Cardiac muscle cell (in vitro differentiated cells and primary cell): ENCODE results near the gene PPP2R5D. TPM values are rescaled to one million over a fixed set of nuclear protein-coding genes. Genes with fewer than 3 reads are reported as not detected.
"Not testable (repeated sequence)": the region's sequence is repeated elsewhere in the genome, so short reads cannot be mapped to it uniquely, and the experiment has no call there.

Experiments used
- DNase-seq, 2 donors: peaks; one replicate each; pipeline versions ENCODE4 v3.0.0 to v3.0.0-alpha.2; 2010 to 2017; ENCODE audit warnings: low read depth in 1 of 2, low spot score in 1 of 2
- H3K27ac ChIP-seq: fragments of 200-600 bp; sonication (generic); 2 replicates; pipeline ENCODE4 v1.5.1; 2016
- H3K27me3 ChIP-seq: fragments of 200-600 bp; sonication (generic); 2 replicates; pipeline ENCODE4 v1.6.0; 2016; ENCODE audit warnings: control low read depth
- H3K36me3 ChIP-seq: fragments of 200-600 bp; sonication (generic); 2 replicates; pipeline ENCODE4 v1.5.1; 2016; ENCODE audit warnings: control low read depth
- H3K4me1 ChIP-seq: fragments of 200-600 bp; sonication (generic); 2 replicates; pipeline ENCODE4 v1.8.1; 2017; ENCODE audit warnings: low read depth, mild to moderate bottlenecking, mixed run types
- H3K4me3 ChIP-seq: fragments of 200-600 bp; sonication (generic); 2 replicates; pipeline ENCODE4 v1.5.1; 2016; ENCODE audit warnings: mild to moderate bottlenecking
- H3K9me3 ChIP-seq: fragments of 200-600 bp; sonication (generic); 2 replicates; pipeline ENCODE4 v1.5.1; 2017; ENCODE audit warnings: low read depth, mild to moderate bottlenecking, control low read depth
- polyA plus RNA-seq: library from polyadenylated mRNA; unstranded; fragments of >200 nt; fragmentation: Nextera tagmentation; extraction: Ambion mirVana; gene quantifications from 2 replicates; pipeline ENCODE4 v1.2.1, GENCODE V29; 2016
- total RNA-seq: library from RNA; depleted of rRNA; stranded (reverse); fragments of >200 nt; gene quantifications from 2 replicates; pipeline ENCODE4 v1.2.3, GENCODE V29; 2016
- TF ChIP-seq, protein P1 (sequence below): IDR thresholded peaks from 2 replicates; pipeline ENCODE4 v1.5.1; 2012; ENCODE audit warnings: low read depth, mild to moderate bottlenecking, low read length

Gene PPP2R5D
- total and polyA plus RNA-seq, 2 experiments from 2014 or later, result 48.8 to 70.0 TPM

DNA sequence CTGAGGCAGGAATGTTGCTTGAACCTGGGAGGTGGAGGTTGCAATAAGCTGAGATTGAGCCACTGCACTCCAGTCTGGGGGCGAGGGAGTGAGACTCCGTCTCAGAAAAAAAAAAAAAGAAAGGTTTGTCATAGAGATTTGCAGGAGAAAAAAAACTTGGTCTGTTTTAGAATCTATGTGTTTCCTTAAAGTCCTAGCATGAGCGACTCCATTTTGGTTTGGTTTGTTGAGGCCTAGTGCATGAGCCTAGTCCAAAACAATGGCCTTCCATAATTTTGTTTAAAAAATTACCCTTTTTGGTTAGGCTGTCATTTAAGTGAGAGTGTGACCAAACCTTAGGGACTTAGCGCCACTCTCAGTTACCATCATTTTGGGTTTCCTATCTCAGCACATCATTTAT lies 32.0 kb upstream of the PPP2R5D start:
- TF ChIP-seq, protein P1, sequence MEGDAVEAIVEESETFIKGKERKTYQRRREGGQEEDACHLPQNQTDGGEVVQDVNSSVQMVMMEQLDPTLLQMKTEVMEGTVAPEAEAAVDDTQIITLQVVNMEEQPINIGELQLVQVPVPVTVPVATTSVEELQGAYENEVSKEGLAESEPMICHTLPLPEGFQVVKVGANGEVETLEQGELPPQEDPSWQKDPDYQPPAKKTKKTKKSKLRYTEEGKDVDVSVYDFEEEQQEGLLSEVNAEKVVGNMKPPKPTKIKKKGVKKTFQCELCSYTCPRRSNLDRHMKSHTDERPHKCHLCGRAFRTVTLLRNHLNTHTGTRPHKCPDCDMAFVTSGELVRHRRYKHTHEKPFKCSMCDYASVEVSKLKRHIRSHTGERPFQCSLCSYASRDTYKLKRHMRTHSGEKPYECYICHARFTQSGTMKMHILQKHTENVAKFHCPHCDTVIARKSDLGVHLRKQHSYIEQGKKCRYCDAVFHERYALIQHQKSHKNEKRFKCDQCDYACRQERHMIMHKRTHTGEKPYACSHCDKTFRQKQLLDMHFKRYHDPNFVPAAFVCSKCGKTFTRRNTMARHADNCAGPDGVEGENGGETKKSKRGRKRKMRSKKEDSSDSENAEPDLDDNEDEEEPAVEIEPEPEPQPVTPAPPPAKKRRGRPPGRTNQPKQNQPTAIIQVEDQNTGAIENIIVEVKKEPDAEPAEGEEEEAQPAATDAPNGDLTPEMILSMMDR, result no peak
- no peaks in the 10 kb centered on the region for H3K9me3 ChIP-seq
- no peaks in the 10 kb centered on the region for H3K27me3 ChIP-seq
- H3K4me3 ChIP-seq, result no peak overlapping the region
- no peak overlapping the region for H3K27ac ChIP-seq
- H3K36me3 ChIP-seq, result no peaks in the 10 kb centered on the region
- DNase-seq, result no peak
- no peaks in the 10 kb centered on the region for H3K4me1 ChIP-seq

DNA sequence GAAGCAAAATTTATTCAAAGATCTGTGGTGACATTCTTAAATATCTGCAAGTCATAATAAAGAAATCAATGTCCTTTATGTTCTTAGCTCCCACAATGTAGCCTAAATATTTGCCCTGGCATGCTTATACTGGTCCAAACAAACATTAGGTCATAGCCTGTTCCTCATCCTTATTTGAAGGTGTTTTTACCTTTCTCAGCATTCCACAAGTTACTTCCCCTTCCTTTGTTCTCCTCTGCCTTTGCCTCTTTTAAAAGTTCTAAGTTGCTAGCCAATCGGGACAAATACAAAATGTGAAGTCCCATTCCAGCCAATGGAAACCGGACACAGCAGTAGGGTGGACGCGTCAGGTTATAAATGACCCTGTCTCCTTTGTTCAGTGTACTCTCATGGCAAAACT lies 30.0 kb upstream of the PPP2R5D start:
- DNase-seq, H3K4me3 ChIP-seq, H3K27ac ChIP-seq: not testable (repeated sequence)

DNA sequence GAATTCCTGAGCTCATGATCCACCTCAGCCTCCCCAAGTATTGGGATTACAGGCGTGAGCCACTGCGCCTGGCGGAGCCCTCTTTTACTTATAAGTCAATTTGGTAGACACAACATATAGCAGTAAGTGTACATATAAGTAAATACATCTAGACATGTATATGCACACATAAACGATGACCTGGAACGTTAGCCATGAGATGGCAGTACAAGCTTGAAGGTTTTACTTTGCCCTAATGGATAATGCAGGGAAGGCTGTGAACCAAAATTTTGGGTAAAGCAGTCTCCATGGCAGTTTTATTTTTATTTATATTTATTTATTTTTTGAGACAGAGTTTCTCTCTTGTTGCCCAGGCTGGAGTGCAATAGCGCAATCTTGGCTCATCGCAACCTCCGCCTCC lies 26.2 kb upstream of the PPP2R5D start:
- DNase-seq, result peak in 1 of 2 donors; percentile 16
- no peaks in the 10 kb centered on the region for H3K36me3 ChIP-seq
- TF ChIP-seq, protein P1, result no peak

More for the DNA sequence above, 30.0 kb upstream of the PPP2R5D start:
- H3K4me1 ChIP-seq, H3K27me3 ChIP-seq, H3K36me3 ChIP-seq, H3K9me3 ChIP-seq: not testable (repeated sequence)

DNA sequence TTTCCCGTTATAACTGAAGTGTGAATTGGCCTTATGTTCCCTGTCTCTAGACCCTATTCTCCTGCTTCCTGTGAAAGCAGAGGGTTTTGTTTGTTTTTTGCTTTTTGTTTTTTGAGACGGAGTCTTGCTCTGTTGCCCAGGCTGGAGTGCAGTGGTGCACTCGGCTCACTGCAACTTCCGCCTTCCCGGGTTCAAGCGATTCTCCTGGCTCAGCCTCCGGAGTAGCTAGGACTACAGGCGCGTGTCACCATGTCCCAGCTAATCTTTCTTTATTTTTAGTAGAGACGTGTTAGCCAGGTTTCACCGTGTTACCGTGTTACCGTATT lies 24.5 kb upstream of the PPP2R5D start:
- Histone ChIP-seq H3K27ac (no peak overlapping the region), H3K4me3 (peak overlapping the region; percentile 29), H3K27me3 (peaks cover 16% of the 10 kb centered on the region), H3K36me3 (no peaks in the 10 kb centered on the region), H3K4me1 (peaks cover 4% of the 10 kb centered on the region), H3K9me3 (no peaks in the 10 kb centered on the region)
- TF ChIP-seq, protein P1, result no peak
- no peak for DNase-seq

More for the DNA sequence above, 26.2 kb upstream of the PPP2R5D start:
- Histone ChIP-seq H3K27ac (no peak overlapping the region), H3K27me3 (peaks cover 16% of the 10 kb centered on the region), H3K4me3 (no peak overlapping the region), H3K4me1 (no peaks in the 10 kb centered on the region), H3K9me3 (no peaks in the 10 kb centered on the region)

DNA sequence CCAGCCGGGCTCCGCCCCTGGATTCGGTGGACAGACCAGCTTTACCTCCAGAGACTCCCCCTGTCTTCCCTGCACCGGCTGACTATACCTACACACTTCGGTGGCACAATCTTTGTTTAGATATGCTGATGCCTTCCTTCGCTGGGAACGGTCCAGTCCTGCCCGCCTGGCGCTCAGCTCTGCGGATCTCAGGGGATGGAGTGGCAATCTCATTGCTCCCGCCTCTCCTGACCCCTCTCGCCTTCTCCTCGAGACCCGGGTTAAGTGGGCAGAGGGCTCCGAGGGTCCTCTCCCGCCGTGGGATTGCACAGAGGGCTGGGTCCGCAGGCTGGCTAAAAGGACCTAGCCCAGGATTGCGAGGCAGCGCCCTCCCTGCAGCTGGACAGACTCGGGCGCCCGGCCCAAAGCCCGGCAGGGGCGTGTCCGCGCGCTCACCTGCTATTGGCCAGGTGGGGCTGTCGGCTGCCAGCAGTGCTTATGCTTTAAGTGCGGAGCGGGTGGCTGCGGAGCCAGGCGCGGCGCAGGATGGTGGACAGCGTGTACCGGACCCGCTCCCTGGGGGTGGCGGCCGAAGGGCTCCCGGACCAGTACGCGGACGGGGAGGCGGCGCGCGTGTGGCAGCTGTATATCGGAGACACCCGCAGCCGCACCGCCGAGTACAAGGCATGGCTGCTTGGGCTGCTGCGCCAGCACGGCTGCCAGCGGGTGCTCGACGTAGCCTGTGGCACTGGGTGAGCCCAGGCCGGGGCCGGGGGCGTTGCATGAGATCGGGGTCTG lies 23.9 kb upstream of the PPP2R5D start, which contains the start of gene GNMT:
TSS of gene GNMT (plus strand) at position 512 of the 777 bp plus-strand sequence. CDS start at position 526, 14 bp downstream.
- Histone ChIP-seq H3K27me3 (peaks cover 16% of the 10 kb centered on the region), H3K4me1 (peaks cover 4% of the 10 kb centered on the region), H3K4me3 (peak within 1 kb of the TSS; percentile 29), H3K27ac (no peak within 1 kb of the TSS), H3K36me3 (no peaks in the 10 kb centered on the region), H3K9me3 (no peaks in the 10 kb centered on the region)
- TF ChIP-seq, protein P1, result no peak
- DNase-seq, result peak; percentile 34 to 84

DNA sequence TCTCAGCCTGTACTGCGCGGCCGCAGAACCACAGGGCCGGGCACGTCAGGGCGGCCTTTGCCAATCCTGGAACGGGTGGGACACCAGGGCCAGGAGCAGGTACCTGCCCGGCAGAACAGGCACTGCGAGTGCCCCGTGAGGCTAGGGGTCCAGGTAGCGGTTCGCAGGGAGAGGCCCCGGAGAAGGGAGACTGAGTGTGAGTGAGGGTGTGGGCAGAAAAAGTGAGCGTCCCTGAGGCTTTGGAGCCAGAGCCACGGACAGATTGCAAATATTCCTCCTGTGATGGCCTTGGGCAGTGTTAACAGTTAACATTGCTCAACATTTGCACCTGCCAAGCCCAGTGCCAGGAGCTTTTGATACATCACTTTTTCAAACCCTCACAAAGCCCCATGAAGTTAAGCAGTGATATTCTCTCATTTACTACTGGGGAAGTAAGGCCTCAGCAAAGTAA lies 23.3 kb upstream of the PPP2R5D start:
- no peak for DNase-seq
- no peak overlapping the region for H3K27ac ChIP-seq
- H3K9me3 ChIP-seq, result no peaks in the 10 kb centered on the region
- peaks cover 16% of the 10 kb centered on the region for H3K27me3 ChIP-seq
- no peaks in the 10 kb centered on the region for H3K36me3 ChIP-seq
- TF ChIP-seq, protein P1, result no peak
- H3K4me1 ChIP-seq, result peaks cover 4% of the 10 kb centered on the region
- H3K4me3 ChIP-seq, result peak overlapping the region; percentile 29
